HG02588 (cell line): ENCODE results near the gene THEM4.

ENCODE experiments used
- ATAC-seq: cut with Tn5 transposase; IDR thresholded peaks from one replicate; pipeline ENCODE4 v1.9.1; 2021; ENCODE audit warnings: mild to moderate bottlenecking, moderate library complexity; ENCODE audit not compliant: unreplicated experiment

The THEM4 gene

DNA sequence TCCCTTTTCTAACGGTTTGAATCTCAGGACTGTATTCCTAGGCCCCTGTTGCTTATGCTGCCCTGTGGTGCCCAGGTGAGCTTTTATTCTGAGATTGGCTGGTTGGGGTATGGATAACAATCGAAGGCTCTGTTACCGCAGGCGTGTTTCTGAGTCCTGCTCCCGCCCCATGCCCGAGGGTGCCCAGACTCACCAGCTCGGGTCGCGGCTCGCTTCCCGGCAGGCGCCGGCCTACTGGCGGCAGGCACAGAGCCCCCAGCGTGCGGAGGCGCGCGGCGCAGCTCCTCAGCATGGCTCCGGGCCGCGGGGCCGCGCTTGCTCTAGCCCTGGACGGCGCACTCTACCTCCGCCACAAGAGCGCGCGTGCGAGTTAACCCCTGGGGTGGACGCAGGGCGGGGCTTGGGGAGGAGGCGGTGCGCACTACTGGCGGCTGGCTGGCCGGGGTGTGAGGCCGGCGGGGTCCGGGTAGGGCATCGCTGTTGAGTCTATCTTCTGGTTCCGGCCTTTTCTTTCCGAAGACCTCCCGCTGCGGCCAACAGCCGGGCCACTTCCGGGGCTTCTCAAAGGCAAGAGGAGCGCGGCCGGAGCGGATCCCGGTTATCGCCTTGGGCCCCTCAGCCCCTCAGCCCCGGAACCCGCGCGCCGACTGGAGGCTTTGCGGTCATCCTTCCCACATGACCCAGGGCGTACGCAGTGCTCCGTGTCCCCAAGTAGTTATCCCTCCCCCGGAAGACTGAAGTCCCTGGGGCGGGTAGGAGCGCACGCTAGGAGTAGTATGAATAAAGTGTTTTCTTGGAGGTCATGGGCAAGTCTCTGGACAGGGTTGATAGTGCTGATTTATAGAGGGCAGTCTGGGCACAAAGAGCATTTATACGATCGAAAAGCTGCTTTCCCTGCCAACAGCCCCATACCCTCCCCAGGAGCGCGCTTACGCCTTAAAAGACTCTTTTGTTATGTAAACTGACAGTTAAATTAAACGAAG, at the start of gene THEM4:
Gene THEM4 (minus strand): TSS at position 345 of the 983 bp plus-strand sequence. CDS start 53 bp downstream, at position 292.
- ATAC-seq, result peak; percentile 96

DNA sequence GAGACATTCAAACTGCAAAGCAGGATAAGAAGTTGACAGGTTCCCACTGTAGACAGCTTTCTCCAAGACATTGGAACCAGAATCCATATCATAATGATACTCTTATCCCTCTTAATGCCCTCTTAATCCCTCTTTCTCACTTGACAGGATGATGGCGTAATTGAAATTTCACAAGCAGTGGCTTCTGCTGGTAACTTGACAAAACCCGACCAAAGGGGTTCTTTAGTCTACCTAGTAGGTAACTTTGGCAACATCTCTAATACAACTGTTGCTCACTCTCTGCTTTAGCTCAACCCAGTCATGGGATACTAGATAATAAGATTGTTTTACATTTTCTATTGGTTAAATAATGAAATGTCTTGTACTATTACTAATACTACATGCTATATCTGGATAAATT, 49.6 kb upstream of the THEM4 start:
- no peak for ATAC-seq

- ATAC-seq, result no peak
These were observed 47.7 kb upstream of the THEM4 start for GRCh38 chr1:151956957-151957497.

DNA sequence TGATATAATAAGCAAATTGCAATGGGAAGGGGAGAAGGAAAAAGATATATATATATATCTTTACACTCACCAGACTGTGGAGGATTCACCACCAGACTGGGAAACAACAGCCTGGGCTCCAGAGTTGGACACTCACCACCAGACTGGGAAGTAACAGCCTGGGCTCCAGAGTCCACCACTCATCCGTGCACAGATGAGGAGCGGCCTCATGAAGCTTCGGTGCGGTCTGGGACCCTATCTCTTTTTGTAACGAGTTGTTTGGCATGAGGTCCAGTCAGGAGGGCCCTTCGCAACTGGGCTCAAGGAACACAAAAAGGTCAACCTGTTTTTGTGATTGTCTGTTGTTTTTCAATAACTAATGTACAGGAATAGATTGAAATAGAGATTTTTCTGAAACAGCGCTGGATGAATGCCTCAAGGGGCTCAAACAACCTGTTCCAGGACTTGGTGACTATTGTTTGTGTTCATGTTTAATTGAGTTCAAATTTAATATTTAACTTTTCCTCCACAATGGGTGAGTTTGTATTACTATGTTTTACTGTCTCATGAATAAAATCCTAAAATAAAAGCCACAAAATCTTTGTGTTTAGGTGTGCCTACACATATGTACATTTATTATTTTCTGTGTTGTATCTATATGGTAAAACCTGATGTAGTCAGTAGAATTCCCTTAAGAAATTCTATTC, 44.2 kb upstream of the THEM4 start:
- no peak for ATAC-seq

DNA sequence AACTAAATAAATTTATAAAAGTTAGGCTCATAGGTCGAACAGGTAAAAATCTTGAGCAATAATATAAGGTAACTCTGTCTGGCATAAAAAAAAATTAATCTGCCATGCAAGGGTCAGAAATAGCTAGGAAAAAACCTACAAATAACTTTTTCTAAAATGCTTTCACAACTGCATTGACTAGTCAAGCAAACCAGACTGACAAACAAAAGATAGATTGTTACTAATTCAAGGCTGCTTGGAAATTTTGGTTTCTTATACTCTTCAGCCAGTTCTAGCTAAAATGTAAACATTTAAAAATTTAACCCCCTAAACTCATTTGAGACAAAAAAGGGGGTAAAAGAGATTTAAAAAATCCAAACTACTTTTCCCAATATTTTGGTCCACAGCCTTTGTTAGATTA, 43.5 kb upstream of the THEM4 start:
- ATAC-seq, result no peak

GRCh38 chr1:151949371-151950193, 40.3 kb upstream of the THEM4 start:
- no peak for ATAC-seq

GRCh38 chr1:151948506-151948905, 39.2 kb upstream of the THEM4 start:
- no peak for ATAC-seq

DNA sequence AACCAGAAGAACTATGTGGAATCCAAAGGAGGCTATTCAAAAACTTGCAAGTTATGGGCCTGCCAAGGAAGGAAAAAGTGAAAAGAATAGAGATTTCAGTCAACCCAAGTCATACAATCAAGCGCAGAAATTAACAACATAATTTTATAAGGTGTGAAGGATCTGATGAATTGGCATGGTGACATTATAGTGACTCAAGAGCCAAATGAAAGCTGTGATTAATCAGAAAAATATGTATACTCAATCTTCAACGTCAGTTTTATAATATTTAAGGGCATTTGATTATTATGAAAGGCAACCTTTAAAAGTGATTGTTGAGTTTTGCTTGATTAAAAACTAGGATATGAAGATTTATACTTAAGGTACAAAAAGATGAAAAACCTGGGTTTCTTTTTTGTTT, 37.8 kb upstream of the THEM4 start:
- ATAC-seq, result no peak

DNA sequence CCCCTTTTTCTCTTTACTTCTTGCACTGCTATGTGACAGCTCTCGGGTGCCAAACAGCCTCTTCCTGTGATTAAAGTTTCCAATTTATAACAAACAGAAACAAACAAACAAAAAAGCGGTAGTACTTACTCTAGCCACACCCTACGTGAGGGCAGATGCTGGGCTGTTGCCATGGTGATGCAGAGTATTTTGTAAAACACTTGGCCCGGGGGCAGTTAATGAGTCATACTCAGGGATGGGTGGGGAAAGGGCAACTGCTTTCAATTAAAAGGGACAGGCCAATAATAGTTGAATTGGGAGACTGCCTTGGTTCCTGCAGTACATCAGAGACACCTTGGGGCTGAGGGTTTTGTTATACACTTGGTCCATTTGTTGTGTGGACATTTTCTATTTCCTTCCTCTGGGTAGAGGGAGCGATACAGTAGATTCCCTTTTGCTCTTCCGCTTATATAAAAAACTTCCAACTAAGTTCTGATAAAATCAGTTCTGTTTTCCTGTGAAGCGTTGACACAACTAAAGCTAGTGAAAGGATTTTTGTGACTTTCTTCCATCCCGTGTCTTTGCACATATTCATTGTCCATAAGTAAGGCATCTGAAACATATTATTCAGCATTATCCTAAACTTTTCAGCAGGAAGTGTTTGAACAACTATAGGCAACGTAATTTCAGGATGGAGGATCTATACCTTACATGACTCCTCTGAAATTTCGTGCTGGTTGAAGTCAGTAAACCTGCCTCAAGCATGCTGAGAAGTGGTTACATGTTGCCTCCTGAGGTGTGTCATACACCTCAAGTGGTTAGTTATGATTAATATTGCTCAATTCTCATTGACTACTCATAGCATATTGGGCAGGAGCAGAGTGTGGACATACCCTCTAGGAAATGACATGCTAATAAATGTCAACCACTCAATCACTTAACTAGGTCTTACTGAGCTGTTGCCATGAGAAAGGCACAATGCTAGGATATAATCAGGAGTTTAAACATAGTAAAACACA, 36.7 kb upstream of the THEM4 start:
- ATAC-seq, result peak; percentile 70

- ATAC-seq, result no peak
These were observed 35.7 kb upstream of the THEM4 start for GRCh38 chr1:151944857-151945575.

DNA sequence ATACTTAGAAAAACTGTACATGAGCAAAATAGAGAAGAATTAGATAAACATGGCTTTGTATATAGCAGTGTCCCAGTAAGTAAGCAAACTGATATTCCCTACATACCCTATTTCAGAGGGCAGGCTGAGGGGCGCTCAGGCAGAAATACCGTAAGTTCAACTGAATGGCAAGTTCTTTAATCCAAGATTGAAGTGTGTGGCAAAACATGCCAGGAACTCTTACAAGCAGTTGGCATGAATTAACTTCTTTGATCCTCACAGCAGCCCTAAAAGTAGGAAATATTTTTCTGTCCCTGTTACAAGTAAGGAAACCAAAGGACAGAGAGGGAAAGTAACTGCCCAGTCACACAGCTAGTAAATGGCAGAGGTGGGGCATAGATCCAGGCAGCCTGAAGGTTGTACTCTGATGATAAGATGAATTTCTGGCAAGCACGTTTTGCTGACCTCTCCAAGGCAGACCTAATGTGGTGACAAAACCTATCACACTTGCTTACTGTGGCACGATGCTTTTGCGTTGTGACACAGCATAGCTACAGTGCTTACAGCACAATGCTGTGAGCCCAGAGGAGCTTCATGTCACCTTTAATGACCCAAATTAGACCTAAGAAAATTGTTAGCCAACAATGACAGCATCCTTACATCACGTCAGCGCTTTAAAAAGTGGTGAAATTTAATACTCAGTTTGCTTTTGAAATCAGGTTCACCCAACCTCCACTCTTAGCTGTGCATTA, 35.0 kb upstream of the THEM4 start:
- no peak for ATAC-seq

DNA sequence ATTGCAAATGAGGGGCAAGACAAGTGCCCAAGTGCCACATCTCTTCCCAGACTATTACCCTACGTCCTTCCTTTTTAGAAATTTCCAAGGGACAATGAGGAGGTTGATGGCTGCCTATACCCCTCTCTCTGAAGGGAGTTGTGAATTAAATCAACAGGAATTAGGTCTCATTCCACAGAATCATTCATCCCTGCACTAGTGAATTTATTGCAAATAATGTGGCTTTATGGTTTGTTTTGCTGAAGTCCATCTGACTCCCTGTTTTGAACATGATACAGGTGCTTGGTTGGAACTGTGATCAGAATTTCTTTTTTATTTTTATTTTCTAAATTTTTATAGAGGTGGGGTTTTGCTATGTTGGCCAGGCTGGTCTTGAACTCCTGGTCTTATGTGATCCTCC, 34.3 kb upstream of the THEM4 start:
- ATAC-seq, result no peak

- no peak for ATAC-seq
These were observed 33.6 kb upstream of the THEM4 start for GRCh38 chr1:151942882-151943281.

DNA sequence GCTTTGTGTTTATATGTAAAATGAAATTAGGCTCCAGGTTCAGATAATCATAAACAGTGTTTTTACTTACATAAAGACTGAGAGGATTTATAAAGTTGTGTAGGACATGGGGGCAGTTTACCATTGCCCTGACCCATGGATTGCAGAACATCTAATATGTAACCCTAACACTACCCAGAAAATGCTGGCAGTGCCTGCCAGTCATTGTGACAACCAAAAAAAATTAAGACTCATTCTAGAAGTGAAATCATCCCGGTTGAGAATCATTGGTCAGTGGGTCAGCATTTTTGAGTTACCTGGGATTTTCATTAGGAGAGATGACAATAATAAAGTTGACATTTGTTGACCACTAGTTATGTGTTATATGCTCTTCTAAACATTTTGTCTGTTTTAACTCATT, 31.2 kb upstream of the THEM4 start:
- ATAC-seq, result no peak

DNA sequence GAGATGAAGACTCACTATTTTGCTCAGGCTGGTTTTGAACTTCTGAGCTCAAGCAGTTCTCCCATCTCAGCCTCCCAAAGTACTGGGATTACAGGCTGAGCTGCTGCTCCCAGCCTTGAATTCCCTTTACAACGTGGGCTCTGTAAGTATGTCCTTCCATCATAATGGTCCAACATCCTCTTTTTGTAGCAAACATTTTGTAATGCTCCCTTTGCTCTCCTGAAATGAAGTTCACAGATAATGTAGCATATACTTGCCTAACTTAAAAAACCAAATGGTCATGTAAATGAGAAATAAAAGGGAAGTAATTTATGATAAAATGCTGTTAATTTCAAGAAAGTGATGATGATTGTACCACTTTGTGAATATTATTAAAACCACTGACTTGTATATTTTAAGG, 30.5 kb upstream of the THEM4 start:
- no peak for ATAC-seq

- no peak for ATAC-seq
These were observed 29.8 kb upstream of the THEM4 start for GRCh38 chr1:151939141-151939540.

GRCh38 chr1:151936653-151937052, 27.3 kb upstream of the THEM4 start:
- no peak for ATAC-seq

- no peak for ATAC-seq
These were observed 26.7 kb upstream of the THEM4 start for GRCh38 chr1:151935894-151936602.
